HG03139 (cell line): Measurements from ENCODE around the gene SSUH2.
A peak's percentile ranks its signal among the peaks of the same experiment; 100 is the strongest.
"Not testable (repeated sequence)": the region's sequence is repeated elsewhere in the genome, so short reads cannot be mapped to it uniquely, and the experiment has no call there.

ENCODE experiments used
- ATAC-seq: cut with Tn5 transposase; IDR thresholded peaks from one replicate; pipeline ENCODE4 v1.9.1; 2021; ENCODE audit not compliant: unreplicated experiment

Gene SSUH2

GRCh38 chr3:8589880-8590556 is 54.6 kb downstream of the SSUH2 start:
- no peak for ATAC-seq

DNA sequence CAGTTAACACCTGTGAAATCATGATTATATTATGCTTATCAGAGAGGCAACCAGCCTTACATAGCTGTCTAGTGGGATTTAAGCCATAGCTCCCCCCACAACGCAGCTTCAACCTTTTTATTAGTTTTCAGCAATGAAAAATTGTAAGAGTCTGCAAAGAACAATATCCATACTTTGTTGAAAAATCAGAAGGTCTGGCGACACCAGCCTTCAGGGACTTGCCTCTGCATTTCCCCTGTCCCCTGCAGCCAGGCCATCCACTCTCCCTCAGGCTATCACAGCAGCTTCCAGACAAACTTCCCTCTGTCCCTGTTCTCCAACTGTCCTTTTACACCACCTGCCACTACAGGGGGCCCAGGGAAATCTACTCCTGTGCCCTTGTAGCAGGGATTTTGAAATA is 59.9 kb downstream of the SSUH2 start:
- no peak for ATAC-seq

- no peak for ATAC-seq
Measured at GRCh38 chr3:8581806-8582445, 62.7 kb downstream of the SSUH2 start.

- ATAC-seq: no peak
Measured at GRCh38 chr3:8581373-8581772, 63.2 kb downstream of the SSUH2 start.

GRCh38 chr3:8580434-8580833 is 64.2 kb downstream of the SSUH2 start:
- ATAC-seq: not testable (repeated sequence)

DNA sequence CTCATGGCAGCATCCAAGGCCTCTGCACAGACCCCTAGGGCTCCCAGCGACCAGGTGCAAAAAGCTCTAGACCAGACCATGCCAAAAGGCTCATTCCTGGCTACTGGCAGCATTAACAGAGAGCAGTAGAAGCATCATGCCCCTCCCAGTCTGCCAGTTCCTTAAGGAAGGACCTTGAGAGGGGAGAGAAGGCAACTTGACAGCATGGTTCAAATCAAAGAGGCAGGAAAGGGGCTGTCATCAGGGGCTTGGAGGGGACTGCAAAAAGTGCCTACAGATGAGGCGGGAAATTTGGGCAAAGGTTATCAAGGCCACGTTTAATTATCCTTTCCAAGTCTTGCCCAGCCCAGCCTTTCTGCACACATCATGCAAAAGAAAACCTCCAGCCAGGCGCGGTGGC is 64.7 kb downstream of the SSUH2 start:
- ATAC-seq: no peak

- ATAC-seq: peak; percentile 93
Measured at GRCh38 chr3:8579096-8579495, 65.5 kb downstream of the SSUH2 start.

DNA sequence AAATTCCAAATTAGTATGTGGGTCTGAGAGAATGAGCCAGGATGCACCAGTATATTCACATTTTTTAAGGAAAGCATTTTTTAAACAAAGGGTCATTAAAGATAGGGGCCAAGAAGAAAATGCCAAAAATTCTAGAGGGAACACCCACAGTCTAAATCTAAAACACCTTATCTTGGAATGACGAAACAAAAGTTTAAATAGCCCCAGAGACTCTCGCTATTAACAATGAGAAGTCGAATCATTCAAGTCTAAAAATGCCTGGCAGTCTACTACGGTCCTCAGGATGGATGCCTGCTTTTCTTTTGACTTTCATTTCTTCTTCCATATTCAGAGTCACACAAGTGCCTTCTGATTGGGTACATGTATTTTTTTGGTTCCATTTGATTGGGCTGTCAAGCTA is 66.3 kb downstream of the SSUH2 start:
- ATAC-seq: no peak

GRCh38 chr3:8576841-8577571 is 67.6 kb downstream of the SSUH2 start:
- ATAC-seq: no peak

DNA sequence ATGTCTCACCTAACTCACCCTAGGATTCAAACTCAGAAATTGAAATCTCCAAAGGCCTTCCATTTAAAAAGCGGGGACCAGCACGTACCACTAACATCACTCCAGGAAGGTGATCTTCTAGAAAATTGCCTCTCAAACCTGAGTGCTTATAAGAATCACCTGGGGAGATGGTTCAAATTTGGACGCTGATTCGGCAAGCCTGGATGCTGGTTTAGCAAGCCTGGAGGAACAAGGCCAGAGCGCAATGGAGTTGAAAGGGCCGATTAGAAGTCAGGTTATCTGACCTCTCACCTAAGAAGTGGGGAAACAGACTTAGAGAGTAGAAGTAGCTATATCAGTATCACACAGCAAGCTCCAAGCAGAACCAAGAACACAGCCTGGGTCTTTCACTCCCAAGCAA is 68.2 kb downstream of the SSUH2 start:
- ATAC-seq: no peak

- no peak for ATAC-seq
Measured at GRCh38 chr3:8575364-8576104, 69.1 kb downstream of the SSUH2 start.

GRCh38 chr3:8574670-8575322 is 69.8 kb downstream of the SSUH2 start:
- no peak for ATAC-seq

DNA sequence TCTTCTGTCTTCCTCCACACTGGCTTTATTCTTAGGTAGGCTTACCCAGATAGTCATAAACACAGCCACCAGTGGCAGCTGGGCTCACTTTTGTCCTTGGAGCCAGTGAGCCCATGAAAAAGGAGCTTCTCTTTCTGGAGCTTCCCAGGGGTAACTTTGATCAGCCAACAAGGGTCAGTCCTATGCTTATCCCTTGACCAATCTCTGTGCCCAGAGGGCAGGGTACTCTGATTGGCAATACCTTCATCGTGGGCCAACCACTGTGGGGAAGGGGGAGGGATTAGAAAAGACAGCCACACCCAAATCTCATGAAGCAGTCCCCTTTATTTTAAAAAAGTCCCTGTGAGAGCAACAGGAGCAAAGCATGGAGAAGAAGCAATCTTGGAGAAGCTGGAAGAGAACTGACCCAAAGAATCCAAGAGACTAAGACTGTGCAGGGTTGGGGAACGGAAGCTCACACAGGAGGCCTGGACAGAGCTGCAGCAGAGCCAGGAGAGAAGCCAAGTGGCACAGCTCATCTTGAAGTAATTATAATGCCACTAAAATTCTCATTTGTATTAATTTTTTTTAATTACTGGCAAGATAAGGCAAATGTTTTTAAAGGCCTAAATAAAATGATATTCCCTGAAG is 70.4 kb downstream of the SSUH2 start:
- no peak for ATAC-seq

DNA sequence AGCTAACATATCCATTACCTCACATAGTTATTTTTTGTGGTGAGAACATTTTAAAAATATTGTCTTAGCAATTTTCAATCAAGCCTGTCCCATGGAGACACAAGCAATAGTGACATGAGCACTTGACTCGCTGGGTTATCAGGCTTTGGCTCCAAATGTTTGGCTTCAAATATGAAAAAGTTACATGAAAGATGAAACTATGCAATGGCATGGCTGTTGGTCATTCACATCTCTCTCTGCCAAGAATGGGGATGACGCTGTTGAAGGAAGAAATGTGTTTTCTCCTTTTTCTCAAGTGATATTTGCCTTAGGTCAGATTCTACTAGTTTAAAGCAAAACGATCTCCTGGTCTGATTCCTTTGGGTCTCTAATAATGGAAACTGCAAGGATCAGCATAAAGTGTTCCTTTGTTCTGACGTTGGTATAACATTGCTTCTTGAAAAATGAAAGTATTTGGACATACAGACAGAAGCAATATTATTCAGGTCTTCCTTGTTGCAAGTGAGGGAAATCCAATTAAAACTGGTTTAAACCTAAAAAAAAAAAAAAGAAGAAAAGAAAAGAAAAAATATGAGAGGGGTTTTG is 71.2 kb downstream of the SSUH2 start:
- no peak for ATAC-seq

DNA sequence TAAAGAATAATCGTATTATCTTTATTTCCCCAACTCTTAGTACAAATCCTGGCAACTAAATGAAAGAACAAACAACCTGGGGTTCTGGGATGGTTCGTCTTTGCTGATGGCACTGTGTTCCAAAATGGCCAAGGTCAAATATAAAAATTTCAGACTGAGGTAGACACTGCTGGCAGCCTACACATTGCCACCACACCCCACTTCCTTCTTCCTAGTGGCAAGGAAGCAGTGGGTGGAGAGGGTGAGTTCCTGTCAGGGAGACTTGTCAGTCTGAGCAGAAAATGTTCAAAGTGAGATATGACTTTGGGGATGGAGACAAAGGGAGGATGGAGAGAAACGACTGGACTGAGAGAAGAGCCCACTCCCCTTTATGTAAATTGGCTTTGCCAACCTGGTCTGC is 73.3 kb downstream of the SSUH2 start:
- no peak for ATAC-seq
